OCI-LY1 (cell line): Measurements from ENCODE around the gene GAS6.

ENCODE experiments used
- EZH2 ChIP-seq: fragments of 200-600 bp; sonication (generic), shearing (Covaris generic); IDR thresholded peaks from 2 replicates; pipeline ENCODE4 v1.8.0; 2017; ENCODE audit warnings: borderline replicate concordance, mixed run types, mild to moderate bottlenecking, antibody characterized with exemption, low read length, moderate library complexity, mixed read lengths
- TF ChIP-seq, protein P1 (sequence below): fragments of 200-600 bp; sonication (generic), shearing (Covaris generic); IDR thresholded peaks from 2 replicates; pipeline ENCODE4 v1.5.1; 2017; ENCODE audit warnings: mild to moderate bottlenecking, antibody characterized with exemption, low read length, moderate library complexity, mixed read lengths

- TF ChIP-seq, protein P1, sequence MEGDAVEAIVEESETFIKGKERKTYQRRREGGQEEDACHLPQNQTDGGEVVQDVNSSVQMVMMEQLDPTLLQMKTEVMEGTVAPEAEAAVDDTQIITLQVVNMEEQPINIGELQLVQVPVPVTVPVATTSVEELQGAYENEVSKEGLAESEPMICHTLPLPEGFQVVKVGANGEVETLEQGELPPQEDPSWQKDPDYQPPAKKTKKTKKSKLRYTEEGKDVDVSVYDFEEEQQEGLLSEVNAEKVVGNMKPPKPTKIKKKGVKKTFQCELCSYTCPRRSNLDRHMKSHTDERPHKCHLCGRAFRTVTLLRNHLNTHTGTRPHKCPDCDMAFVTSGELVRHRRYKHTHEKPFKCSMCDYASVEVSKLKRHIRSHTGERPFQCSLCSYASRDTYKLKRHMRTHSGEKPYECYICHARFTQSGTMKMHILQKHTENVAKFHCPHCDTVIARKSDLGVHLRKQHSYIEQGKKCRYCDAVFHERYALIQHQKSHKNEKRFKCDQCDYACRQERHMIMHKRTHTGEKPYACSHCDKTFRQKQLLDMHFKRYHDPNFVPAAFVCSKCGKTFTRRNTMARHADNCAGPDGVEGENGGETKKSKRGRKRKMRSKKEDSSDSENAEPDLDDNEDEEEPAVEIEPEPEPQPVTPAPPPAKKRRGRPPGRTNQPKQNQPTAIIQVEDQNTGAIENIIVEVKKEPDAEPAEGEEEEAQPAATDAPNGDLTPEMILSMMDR, result no peak
- TF ChIP-seq EZH2, result no peak
Observed at GRCh38 chr13:113897161-113897560, 33.3 kb upstream of the GAS6 start.
